H9 (cell line): ENCODE results near the gene CHRNA4. TPM values are rescaled to one million over a fixed set of nuclear protein-coding genes. Genes with fewer than 3 reads are reported as not detected.

Experiments used
- DNase-seq: peaks from one replicate; pipeline ENCODE4 v3.0.0-alpha.2; 2017
- H2AFZ ChIP-seq: one replicate; pipeline ENCODE4 v1.6.1; 2013; ENCODE audit warnings: mild to moderate bottlenecking, low read length, control low read depth, moderate library complexity
- H2AK5ac ChIP-seq: 2 replicates; pipeline ENCODE4 v1.6.1; 2013; ENCODE audit warnings: low read length, control low read depth, mixed read lengths; ENCODE audit not compliant: insufficient read length
- H2BK120ac ChIP-seq: one replicate; pipeline ENCODE4 v1.6.1; 2013; ENCODE audit warnings: low read depth, mild to moderate bottlenecking, low read length, control low read depth, inconsistent platforms; ENCODE audit not compliant: poor library complexity, severe bottlenecking
- H2BK12ac ChIP-seq: 2 replicates; pipeline ENCODE4 v1.6.1; 2013; ENCODE audit warnings: low read length, control low read depth, mixed read lengths, low read depth; ENCODE audit not compliant: insufficient read length
- H2BK15ac ChIP-seq: 2 replicates; pipeline ENCODE4 v1.6.1; 2013; ENCODE audit warnings: low read depth, low read length, control low read depth
- H2BK20ac ChIP-seq: one replicate; pipeline ENCODE4 v1.6.1; 2013; ENCODE audit warnings: low read depth, mild to moderate bottlenecking, low read length, control low read depth, inconsistent platforms; ENCODE audit not compliant: poor library complexity, severe bottlenecking
- H2BK5ac ChIP-seq: 2 replicates; pipeline ENCODE4 v1.6.1; 2013; ENCODE audit warnings: low read length, control low read depth, mixed read lengths; ENCODE audit not compliant: insufficient read length
- H3K14ac ChIP-seq: 2 replicates; pipeline ENCODE4 v1.6.1; 2013; ENCODE audit warnings: low read length, control low read depth; ENCODE audit not compliant: insufficient read depth
- H3K18ac ChIP-seq: 2 replicates; pipeline ENCODE4 v1.6.1; 2013; ENCODE audit warnings: low read depth, mild to moderate bottlenecking, mixed read lengths, low read length, control low read depth; ENCODE audit not compliant: insufficient read length
- H3K23ac ChIP-seq: 2 replicates; pipeline ENCODE4 v1.6.1; 2013; ENCODE audit warnings: low read length, control low read depth, mixed read lengths, low read depth; ENCODE audit not compliant: insufficient read length
- H3K23me2 ChIP-seq: 2 replicates; pipeline ENCODE4 v1.6.1; 2013; ENCODE audit warnings: low read depth, mild to moderate bottlenecking, mixed read lengths, low read length, control low read depth; ENCODE audit not compliant: insufficient read length, poor library complexity, severe bottlenecking
- H3K27ac ChIP-seq: 2 replicates; pipeline ENCODE4 v1.5.1; 2013; ENCODE audit warnings: low read length, control low read depth, mixed read lengths, low read depth; ENCODE audit not compliant: insufficient read length
- H3K27me3 ChIP-seq: 2 replicates; pipeline ENCODE4 v1.6.1; 2013; ENCODE audit warnings: low read length, control low read depth, inconsistent platforms; ENCODE audit not compliant: insufficient read depth
- H3K4ac ChIP-seq: 2 replicates; pipeline ENCODE4 v1.6.1; 2013; ENCODE audit warnings: low read depth, mild to moderate bottlenecking, control low read depth, inconsistent platforms, low read length, moderate library complexity
- H3K4me1 ChIP-seq: 2 replicates; pipeline ENCODE4 v1.6.1; 2013; ENCODE audit warnings: low read length, control low read depth, inconsistent platforms; ENCODE audit not compliant: insufficient read depth
- H3K4me2 ChIP-seq: 2 replicates; pipeline ENCODE4 v1.6.1; 2013; ENCODE audit warnings: low read length, control low read depth, mixed read lengths; ENCODE audit not compliant: insufficient read length, insufficient read depth
- H3K56ac ChIP-seq: 2 replicates; pipeline ENCODE4 v1.6.1; 2013; ENCODE audit warnings: low read depth, mild to moderate bottlenecking, mixed read lengths, low read length, control low read depth; ENCODE audit not compliant: insufficient read length
- H3K79me1 ChIP-seq: 2 replicates; pipeline ENCODE4 v1.6.1; 2013; ENCODE audit warnings: low read depth, mild to moderate bottlenecking, moderate library complexity, low read length, control low read depth, inconsistent platforms; ENCODE audit not compliant: insufficient read depth, poor library complexity, severe bottlenecking
- H3K79me2 ChIP-seq: 2 replicates; pipeline ENCODE4 v1.6.1; 2013; ENCODE audit warnings: low read length, control low read depth, inconsistent platforms; ENCODE audit not compliant: insufficient read depth
- H3K9ac ChIP-seq: 2 replicates; pipeline ENCODE4 v1.6.1; 2013; ENCODE audit warnings: low read length, control low read depth, mixed read lengths; ENCODE audit not compliant: insufficient read length; ENCODE audit errors: extremely low read depth
- H3K9me3 ChIP-seq: one replicate; pipeline ENCODE4 v1.6.1; 2013; ENCODE audit warnings: low read depth, low read length, inconsistent platforms; ENCODE audit not compliant: control insufficient read depth
- H3T11ph ChIP-seq: one replicate; pipeline ENCODE4 v1.6.1; 2013; ENCODE audit warnings: mild to moderate bottlenecking, low read length, control low read depth, inconsistent platforms
- H4K20me1 ChIP-seq: one replicate; pipeline ENCODE4 v1.6.1; 2013; ENCODE audit not compliant: control insufficient read depth, insufficient read length, insufficient read depth
- H4K5ac ChIP-seq: 2 replicates; pipeline ENCODE4 v1.6.1; 2013; ENCODE audit warnings: low read depth, mild to moderate bottlenecking, mixed read lengths, low read length, control low read depth; ENCODE audit not compliant: insufficient read length
- H4K8ac ChIP-seq: replicated peaks from 2 replicates; pipeline ENCODE4 v1.6.1; 2013; ENCODE audit warnings: low read length, control low read depth, mixed read lengths, low read depth; ENCODE audit not compliant: insufficient read length
- H4K91ac ChIP-seq: 2 replicates; pipeline ENCODE4 v1.6.1; 2013; ENCODE audit warnings: low read depth, mild to moderate bottlenecking, moderate library complexity, mixed read lengths, low read length, control low read depth; ENCODE audit not compliant: insufficient read length
- H3K27ac Mint-ChIP-seq, 3 experiments: 2 replicates in 2 of 3; 3 replicates in 1 of 3; pipeline ENCODE4 v1.8.0; 2020 to 2021; ENCODE audit warnings: mixed read lengths in 3 of 3, mild to moderate bottlenecking in 1 of 3, moderate library complexity in 1 of 3
- H3K27me3 Mint-ChIP-seq: 2 replicates; pipeline ENCODE4 v1.8.0; 2021; ENCODE audit warnings: low read depth, mild to moderate bottlenecking, moderate library complexity, mixed read lengths
- H3K36me3 Mint-ChIP-seq, 3 experiments: 2 replicates in 2 of 3; 3 replicates in 1 of 3; pipeline ENCODE4 v1.8.0; 2020 to 2021; ENCODE audit warnings: low read depth in 3 of 3, mixed read lengths in 3 of 3; ENCODE audit not compliant: insufficient read depth in 1 of 3
- H3K4me1 Mint-ChIP-seq, 2 experiments: 2 replicates each; pipeline ENCODE4 v1.8.0; 2020; ENCODE audit warnings: mixed read lengths in 2 of 2
- H3K4me3 Mint-ChIP-seq, 2 experiments: 2 replicates in 1 of 2; 3 replicates in 1 of 2; pipeline ENCODE4 v1.8.0; 2020 to 2021; ENCODE audit warnings: mild to moderate bottlenecking in 2 of 2, mixed read lengths in 2 of 2, moderate library complexity in 1 of 2
- H3K9me3 Mint-ChIP-seq, 2 experiments: 2 replicates in 1 of 2; 3 replicates in 1 of 2; pipeline ENCODE4 v1.8.0; 2020; ENCODE audit warnings: mild to moderate bottlenecking in 2 of 2, mixed read lengths in 2 of 2, moderate library complexity in 1 of 2
- WGBS: extraction: QIAGEN DNeasy Blood & Tissue Kit; methylation state at CpG from one replicate; pipeline ENCODE4 v1.1.7; 2013; ENCODE audit warnings: missing lambda C conversion rate, low lambda C conversion rate, mixed read lengths; ENCODE audit not compliant: insufficient read length; ENCODE audit errors: extremely low coverage; 5-methylcytosine and 5-hydroxymethylcytosine counted together
- total RNA-seq: library from RNA; stranded (reverse); gene quantifications from 2 replicates; pipeline ENCODE4 v1.2.1, GENCODE V29; 2021
- TF ChIP-seq, protein P1 (sequence below): fragments of 200-600 bp; sonication (generic); conservative IDR thresholded peaks from 3 replicates; pipeline ENCODE4 v1.8.0; 2021; ENCODE audit warnings: antibody characterized with exemption, mild to moderate bottlenecking

CHRNA4 gene
- total RNA-seq, 1 experiment from 2014 or later, result 2.5 TPM

- H3K18ac ChIP-seq, result no peak overlapping the region
- no peaks in the 10 kb centered on the region for H3K27me3 ChIP-seq
- no peaks in the 10 kb centered on the region for H3K4me1 ChIP-seq
- H2BK5ac ChIP-seq, result no peak overlapping the region
- H3K23ac ChIP-seq, result no peak overlapping the region
- no peak overlapping the region; the same call in 1 of the 2 replicates for H3K14ac ChIP-seq
- no peak overlapping the region for H4K8ac ChIP-seq
- H4K5ac ChIP-seq, result no peak overlapping the region
- TF ChIP-seq, protein P1, sequence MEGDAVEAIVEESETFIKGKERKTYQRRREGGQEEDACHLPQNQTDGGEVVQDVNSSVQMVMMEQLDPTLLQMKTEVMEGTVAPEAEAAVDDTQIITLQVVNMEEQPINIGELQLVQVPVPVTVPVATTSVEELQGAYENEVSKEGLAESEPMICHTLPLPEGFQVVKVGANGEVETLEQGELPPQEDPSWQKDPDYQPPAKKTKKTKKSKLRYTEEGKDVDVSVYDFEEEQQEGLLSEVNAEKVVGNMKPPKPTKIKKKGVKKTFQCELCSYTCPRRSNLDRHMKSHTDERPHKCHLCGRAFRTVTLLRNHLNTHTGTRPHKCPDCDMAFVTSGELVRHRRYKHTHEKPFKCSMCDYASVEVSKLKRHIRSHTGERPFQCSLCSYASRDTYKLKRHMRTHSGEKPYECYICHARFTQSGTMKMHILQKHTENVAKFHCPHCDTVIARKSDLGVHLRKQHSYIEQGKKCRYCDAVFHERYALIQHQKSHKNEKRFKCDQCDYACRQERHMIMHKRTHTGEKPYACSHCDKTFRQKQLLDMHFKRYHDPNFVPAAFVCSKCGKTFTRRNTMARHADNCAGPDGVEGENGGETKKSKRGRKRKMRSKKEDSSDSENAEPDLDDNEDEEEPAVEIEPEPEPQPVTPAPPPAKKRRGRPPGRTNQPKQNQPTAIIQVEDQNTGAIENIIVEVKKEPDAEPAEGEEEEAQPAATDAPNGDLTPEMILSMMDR, result no peak
- no peak overlapping the region for H3T11ph ChIP-seq
- no peak overlapping the region for H2BK12ac ChIP-seq
- Mint-ChIP-seq H3K4me3 (no peak overlapping the region), H3K4me1 (peaks cover 0 to 9% of the 10 kb centered on the region in 2 experiments; a peak in 3 of 4 replicates), H3K36me3 (peaks cover 0 to 9% (median 8%) of the 10 kb centered on the region in 3 experiments; a peak in 5 of 7 replicates), H3K27ac (no peak overlapping the region), H3K9me3 (peaks cover 6 to 19% of the 10 kb centered on the region in 2 experiments), H3K27me3 (peaks cover 42% of the 10 kb centered on the region)
- H3K23me2 ChIP-seq, result no peaks in the 10 kb centered on the region
- H3K79me1 ChIP-seq, result no peaks in the 10 kb centered on the region
- no peak overlapping the region for H3K4ac ChIP-seq
- WGBS, result no CpG with 5 or more reads among the region's 19 CpGs
- H2AFZ ChIP-seq, result no peak overlapping the region
- H3K56ac ChIP-seq, result no peak overlapping the region
- no peak overlapping the region for H2BK20ac ChIP-seq
- DNase-seq, result no peak
- H3K9ac ChIP-seq, result no peak overlapping the region
- no peaks in the 10 kb centered on the region for H4K20me1 ChIP-seq
- no peak overlapping the region for H2BK15ac ChIP-seq
- H2BK120ac ChIP-seq, result no peak overlapping the region
- peak overlapping the region; percentile 58 for H4K91ac ChIP-seq
- H3K4me2 ChIP-seq, result no peak overlapping the region
- H3K9me3 ChIP-seq, result no peaks in the 10 kb centered on the region
- H2AK5ac ChIP-seq, result no peak overlapping the region
- no peak overlapping the region for H3K27ac ChIP-seq
- H3K79me2 ChIP-seq, result no peaks in the 10 kb centered on the region; the same call in 1 of the 2 replicates
Observed at GRCh38 chr20:63333241-63333836, 27.8 kb downstream of the CHRNA4 start.
